Adrenal gland (tissue), 12 donors: Measurements from ENCODE around the gene BORCS6. TPM values are rescaled to one million over a fixed set of nuclear protein-coding genes. Genes with fewer than 3 reads are reported as not detected.
A peak's percentile ranks its signal among the peaks of the same experiment; 100 is the strongest.

ENCODE experiments used
- DNase-seq, 7 donors: peaks; one replicate each; pipeline ENCODE4 v3.0.0-alpha.2; 2019 to 2020
- H3K27ac ChIP-seq, 5 donors: fragments of 200-600 bp; sonication (generic) in 4 of 5; 1 replicate in 3 of 5; 2 replicates in 2 of 5; pipeline versions ENCODE4 v1.5.1 to v1.8.0; 2016 to 2020; ENCODE audit warnings: mild to moderate bottlenecking in 1 of 5
- H3K27me3 ChIP-seq: fragments of 200-600 bp; 2 replicates; pipeline ENCODE4 v1.8.0; 2021
- H3K36me3 ChIP-seq, 2 donors: fragments of 200-600 bp; replicated peaks in 1 of 2; 1 replicate in 1 of 2; 2 replicates in 1 of 2; pipeline versions ENCODE4 v1.5.1 to v1.8.0; 2018 to 2022
- H3K4me1 ChIP-seq, 2 donors: fragments of 200-600 bp; replicated peaks in 1 of 2; 1 replicate in 1 of 2; 2 replicates in 1 of 2; pipeline versions ENCODE4 v1.5.1 to v1.8.0; 2018 to 2021
- H3K4me3 ChIP-seq, 4 donors: fragments of 200-600 bp; sonication (generic) in 3 of 4; one replicate each; pipeline ENCODE4 v1.5.1; 2016 to 2018
- H3K9me3 ChIP-seq, 3 donors: fragments of 200-600 bp; sonication (generic) in 1 of 3; replicated peaks in 1 of 3; 1 replicate in 2 of 3; 2 replicates in 1 of 3; pipeline versions ENCODE4 v1.5.1 to v1.8.0; 2016 to 2021
- POLR2A ChIP-seq, 2 donors: fragments of 450-650 bp; IDR thresholded peaks; one replicate each; pipeline ENCODE4 v1.6.1; 2017; ENCODE audit warnings: antibody characterized with exemption in 2 of 2, mild to moderate bottlenecking in 2 of 2, moderate library complexity in 1 of 2
- WGBS, 4 donors: extraction: QIAGEN DNeasy Blood & Tissue Kit in 2 of 4; methylation state at CpG; one replicate each; pipeline versions ENCODE4 v1.1.5 to v1.1.7; 2013 to 2017; 5-methylcytosine and 5-hydroxymethylcytosine counted together
- intact Hi-C, 2 donors: fragments of 100-400 bp; cut with DNase I; formaldehyde crosslinking; loops; one replicate each; pipeline versions ENCODE4 v1.14.1 to v1.15.0; 2022 to 2023
- polyA plus RNA-seq, 3 donors: library from polyadenylated mRNA; stranded (reverse); fragments of 200-250 nt in 2 of 3; fragments of 350-450 nt in 1 of 3; fragmentation: Illumina TruSeq in 1 of 3; extraction: RNeasy Lipid Tissue Mini Kit (QIAGEN cat#74804) in 1 of 3; gene quantifications; one replicate each; pipeline ENCODE4 v1.2.3, GENCODE V29; 2013 to 2014
- total RNA-seq, 9 donors: library from RNA; depleted of rRNA in 4 of 9; stranded (reverse); fragments of >200 nt in 4 of 9; fragments of 120-200 nt in 1 of 9; fragmentation: NEBNext Ultra II Directional in 1 of 9; extraction: Animal tissue kit (Norgen Biotek cat#: 25700) in 1 of 9; gene quantifications; one replicate each; pipeline versions ENCODE4 v1.1.0 to v1.2.4, GENCODE V29; 2013 to 2023
- TF ChIP-seq, protein P1 (sequence below), 6 experiments: fragments of 450-650 bp in 4 of 6; fragments of 200-600 bp in 2 of 6; sonication (generic) in 1 of 6; IDR thresholded peaks; 1 replicate in 5 of 6; 2 replicates in 1 of 6; pipeline versions ENCODE4 v1.5.1 to v1.8.0; 2016 to 2021; ENCODE audit warnings: antibody characterized with exemption in 6 of 6, mild to moderate bottlenecking in 2 of 6, moderate library complexity in 1 of 6
- donor health status: healthy with polysubstance abuse.
- donor health status: Bipolar disorder and iron deficiency.
- donor health status: DM: yes; HTN: yes; CAD: no.
- donor health status: DM: no; HTN: no; CAD: no.
- donor health status: DM: no; HTN: no; CAD: no.
- donor health status: DM: yes; HTN: yes; CAD: no.

BORCS6 gene
- total and polyA plus RNA-seq, 12 donors: 3.3 to 29.7 (median 12.3) TPM

DNA sequence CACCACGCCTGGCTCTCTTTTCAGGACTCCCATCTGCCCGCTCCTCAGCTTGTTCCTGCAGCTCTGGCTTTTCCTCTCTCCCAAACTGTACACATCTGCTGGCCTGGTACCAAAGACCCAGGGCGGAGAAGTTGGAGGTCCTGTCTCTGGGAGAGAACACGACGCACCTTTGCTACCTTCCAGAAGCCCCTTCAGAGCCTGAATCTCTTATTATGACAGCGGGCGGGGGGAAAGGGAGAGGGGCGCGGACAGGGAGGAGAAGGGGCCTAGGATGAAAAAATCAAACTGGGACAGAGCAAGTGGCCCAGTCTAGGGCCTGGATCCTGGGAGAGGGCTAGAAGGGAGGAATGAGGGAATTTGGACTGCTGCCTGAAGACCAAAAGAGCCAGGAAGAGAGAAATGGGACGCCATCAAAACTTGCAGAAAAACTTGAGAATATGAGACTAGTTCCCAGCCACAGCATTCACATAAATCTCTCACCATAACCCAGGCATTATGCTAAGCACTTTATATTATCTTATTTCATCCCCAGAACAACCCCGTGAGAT, 35.3 kb downstream of the BORCS6 start:
- intact Hi-C loops: no loop called here
- no peaks in the 10 kb centered on the region for H3K27me3 ChIP-seq
- TF ChIP-seq, protein P1, sequence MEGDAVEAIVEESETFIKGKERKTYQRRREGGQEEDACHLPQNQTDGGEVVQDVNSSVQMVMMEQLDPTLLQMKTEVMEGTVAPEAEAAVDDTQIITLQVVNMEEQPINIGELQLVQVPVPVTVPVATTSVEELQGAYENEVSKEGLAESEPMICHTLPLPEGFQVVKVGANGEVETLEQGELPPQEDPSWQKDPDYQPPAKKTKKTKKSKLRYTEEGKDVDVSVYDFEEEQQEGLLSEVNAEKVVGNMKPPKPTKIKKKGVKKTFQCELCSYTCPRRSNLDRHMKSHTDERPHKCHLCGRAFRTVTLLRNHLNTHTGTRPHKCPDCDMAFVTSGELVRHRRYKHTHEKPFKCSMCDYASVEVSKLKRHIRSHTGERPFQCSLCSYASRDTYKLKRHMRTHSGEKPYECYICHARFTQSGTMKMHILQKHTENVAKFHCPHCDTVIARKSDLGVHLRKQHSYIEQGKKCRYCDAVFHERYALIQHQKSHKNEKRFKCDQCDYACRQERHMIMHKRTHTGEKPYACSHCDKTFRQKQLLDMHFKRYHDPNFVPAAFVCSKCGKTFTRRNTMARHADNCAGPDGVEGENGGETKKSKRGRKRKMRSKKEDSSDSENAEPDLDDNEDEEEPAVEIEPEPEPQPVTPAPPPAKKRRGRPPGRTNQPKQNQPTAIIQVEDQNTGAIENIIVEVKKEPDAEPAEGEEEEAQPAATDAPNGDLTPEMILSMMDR (IDR thresholded peaks at IDR 0.05): no peak
- peak; percentile 1 for TF ChIP-seq POLR2A (IDR thresholded peaks at IDR 0.05)
- 13 to 18% (median 15%) methylated on average over 11 of the region's 11 CpGs for WGBS, 4 donors
- peaks cover 0 to 21% of the 10 kb centered on the region in 2 donors for H3K36me3 ChIP-seq
- no peak for DNase-seq
- peak overlapping the region; percentile 99 to 100 (median 100) for H3K27ac ChIP-seq
- no peaks in the 10 kb centered on the region for H3K9me3 ChIP-seq
- peaks cover 33 to 41% of the 10 kb centered on the region in 2 donors for H3K4me1 ChIP-seq
- peak overlapping the region; percentile 29 to 99 (median 84) for H3K4me3 ChIP-seq

GRCh38 chr17:8153957-8154607, 35.9 kb downstream of the BORCS6 start:
- Histone ChIP-seq H3K36me3 (peaks cover 0 to 21% of the 10 kb centered on the region in 2 donors), H3K27ac (peak overlapping the region; percentile 99 to 100 (median 100)), H3K4me1 (peaks cover 34 to 39% of the 10 kb centered on the region in 2 donors), H3K4me3 (peak overlapping the region in 3 of 4 donors; percentile 5 to 93 (median 74)), H3K9me3 (no peaks in the 10 kb centered on the region), H3K27me3 (no peaks in the 10 kb centered on the region)
- TF ChIP-seq POLR2A (IDR thresholded peaks at IDR 0.05): peak; percentile 81 to 88
- TF ChIP-seq, protein P1 (IDR thresholded peaks at IDR 0.05): no peak
- 0 to 2% (median 1%) methylated on average over 12 to 22 of the region's 22 CpGs for WGBS, 4 donors
- intact Hi-C loops: no loop called here
- peak; percentile 99 to 100 (median 100) for DNase-seq

DNA sequence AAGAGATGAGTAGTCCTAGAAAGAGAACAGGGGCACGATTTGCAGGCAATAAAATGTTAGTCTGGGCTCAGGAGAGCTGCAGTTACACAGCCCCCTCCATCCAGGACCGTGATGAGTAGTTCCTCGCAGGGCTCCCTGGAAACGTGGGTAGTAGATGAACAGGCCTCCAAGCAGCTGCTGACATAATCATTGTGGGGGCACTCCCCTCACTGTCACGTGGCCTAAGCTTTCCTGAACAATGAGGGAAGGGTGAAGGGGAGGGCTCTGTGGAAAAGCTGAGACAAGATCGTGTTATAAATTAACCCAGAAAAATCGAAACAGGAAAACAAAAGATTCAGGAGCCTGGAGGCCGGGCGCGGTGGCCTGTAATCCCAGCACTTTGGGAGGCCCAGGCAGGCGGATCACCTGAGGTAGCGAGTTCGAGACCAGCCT, 36.4 kb downstream of the BORCS6 start:
- Histone ChIP-seq H3K9me3 (no peaks in the 10 kb centered on the region), H3K27me3 (no peaks in the 10 kb centered on the region), H3K36me3 (peaks cover 0 to 27% of the 10 kb centered on the region in 2 donors), H3K27ac (peak overlapping the region; percentile 99 to 100 (median 100)), H3K4me3 (peak overlapping the region in 2 of 4 donors; percentile 5 to 93), H3K4me1 (peaks cover 34% of the 10 kb centered on the region in 2 donors)
- intact Hi-C loops: no loop called here
- TF ChIP-seq, protein P1 (IDR thresholded peaks at IDR 0.05): no peak
- TF ChIP-seq POLR2A (IDR thresholded peaks at IDR 0.05): peak; percentile 43 to 63
- WGBS, 4 donors: 6 to 10% (median 9%) methylated on average over 13 of the region's 13 CpGs
- DNase-seq: peak; percentile 82 to 95 (median 92)

DNA sequence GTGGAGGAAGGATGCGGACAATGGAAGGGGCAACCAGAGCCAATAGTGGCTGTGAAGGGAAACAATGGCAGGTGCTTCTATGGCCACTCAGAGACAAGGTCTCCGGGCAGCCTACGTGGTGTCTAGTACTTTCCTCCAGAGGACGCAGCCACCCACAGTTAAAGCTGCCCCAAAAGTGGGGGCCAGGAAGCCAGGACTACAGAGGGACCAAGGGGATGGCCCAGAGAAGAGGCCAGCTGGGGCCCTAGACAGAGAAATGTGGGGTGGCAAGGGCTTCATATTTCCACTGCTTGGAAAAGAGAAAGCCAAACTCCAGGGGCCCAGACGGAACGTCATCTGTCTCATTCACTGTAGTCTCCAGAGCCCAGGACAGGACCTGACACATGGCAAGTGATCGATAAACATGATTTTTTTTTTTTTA, 36.9 kb downstream of the BORCS6 start:
- peaks cover 0 to 32% of the 10 kb centered on the region in 2 donors for H3K36me3 ChIP-seq
- TF ChIP-seq POLR2A (IDR thresholded peaks at IDR 0.05): no peak
- TF ChIP-seq, protein P1 (IDR thresholded peaks at IDR 0.05): no peak
- H3K4me1 ChIP-seq: peaks cover 31 to 34% of the 10 kb centered on the region in 2 donors
- peak overlapping the region in 1 of 4 donors; percentile 93 for H3K4me3 ChIP-seq
- H3K27me3 ChIP-seq: no peaks in the 10 kb centered on the region
- peak in 5 of 7 donors; percentile 42 to 75 (median 56) for DNase-seq
- H3K27ac ChIP-seq: peak overlapping the region; percentile 99 to 100 (median 100)
- no peaks in the 10 kb centered on the region for H3K9me3 ChIP-seq
- WGBS, 4 donors: 36 to 64% (median 48%) methylated on average over 7 of the region's 7 CpGs
- intact Hi-C loops: no loop called here
